KMS-11 (cell line): ENCODE data around the gene NMRAL1.

Experiments
- H2AFZ ChIP-seq: fragments of 200-600 bp; sonication (generic); 2 replicates; pipeline ENCODE4 v1.6.1; 2016; ENCODE audit warnings: antibody characterized with exemption, mixed run types, low read depth
- H3K27ac ChIP-seq: fragments of 200-600 bp; sonication (generic); 2 replicates; pipeline ENCODE4 v1.6.1; 2016; ENCODE audit warnings: mild to moderate bottlenecking, mixed run types
- H3K27me3 ChIP-seq: fragments of 200-600 bp; sonication (generic); 2 replicates; pipeline ENCODE4 v1.6.1; 2017; ENCODE audit warnings: mild to moderate bottlenecking, low read depth, mixed run types, moderate library complexity; ENCODE audit not compliant: insufficient read depth
- H3K36me3 ChIP-seq: fragments of 200-600 bp; sonication (generic); 2 replicates; pipeline ENCODE4 v1.6.1; 2017; ENCODE audit warnings: mild to moderate bottlenecking, mixed run types; ENCODE audit not compliant: insufficient read depth
- H3K4me1 ChIP-seq: fragments of 200-600 bp; sonication (generic); 2 replicates; pipeline ENCODE4 v1.6.1; 2016; ENCODE audit warnings: mild to moderate bottlenecking, low read depth, mixed run types; ENCODE audit not compliant: poor library complexity, severe bottlenecking
- H3K4me2 ChIP-seq: fragments of 200-600 bp; sonication (generic); 2 replicates; pipeline ENCODE4 v1.7.0; 2016; ENCODE audit warnings: mild to moderate bottlenecking, mixed run types
- H3K4me3 ChIP-seq: fragments of 200-600 bp; sonication (generic); IDR thresholded peaks from 2 replicates; pipeline ENCODE4 v1.6.1; 2017; ENCODE audit warnings: low read depth, low read length, mixed read lengths; ENCODE audit not compliant: insufficient read depth
- H3K79me2 ChIP-seq: fragments of 200-600 bp; sonication (generic); 2 replicates; pipeline ENCODE4 v1.6.1; 2016; ENCODE audit warnings: low read depth, mixed run types; ENCODE audit not compliant: insufficient read depth
- H3K9ac ChIP-seq: fragments of 200-600 bp; sonication (generic); 2 replicates; pipeline ENCODE4 v1.6.1; 2016; ENCODE audit warnings: mild to moderate bottlenecking, mixed run types
- H4K20me1 ChIP-seq: fragments of 200-600 bp; sonication (generic); 2 replicates; pipeline ENCODE4 v1.6.1; 2016; ENCODE audit warnings: mild to moderate bottlenecking, mixed run types; ENCODE audit not compliant: insufficient read depth
- CTCF ChIP-seq: fragments of 200-600 bp; sonication (generic); conservative IDR thresholded peaks from 2 replicates; pipeline ENCODE4 v1.6.1; 2017; ENCODE audit warnings: low read depth, mild to moderate bottlenecking, antibody characterized with exemption, low read length, moderate library complexity, mixed read lengths

Gene NMRAL1

GRCh38 chr16:4471869-4472268 is 2.6 kb downstream of the NMRAL1 start:
- no peaks in the 10 kb centered on the region for H4K20me1 ChIP-seq
- H2AFZ ChIP-seq = no peak overlapping the region
- H3K4me2 ChIP-seq = no peak overlapping the region
- TF ChIP-seq CTCF = no peak
- no peak overlapping the region for H3K27ac ChIP-seq
- H3K79me2 ChIP-seq = peaks cover 3% of the 10 kb centered on the region; the same call in 1 of the 2 replicates
- no peaks in the 10 kb centered on the region for H3K27me3 ChIP-seq
- H3K36me3 ChIP-seq = no peaks in the 10 kb centered on the region
- no peak overlapping the region for H3K9ac ChIP-seq
- H3K4me1 ChIP-seq = peaks cover 8% of the 10 kb centered on the region
- H3K4me3 ChIP-seq = no peak overlapping the region

DNA sequence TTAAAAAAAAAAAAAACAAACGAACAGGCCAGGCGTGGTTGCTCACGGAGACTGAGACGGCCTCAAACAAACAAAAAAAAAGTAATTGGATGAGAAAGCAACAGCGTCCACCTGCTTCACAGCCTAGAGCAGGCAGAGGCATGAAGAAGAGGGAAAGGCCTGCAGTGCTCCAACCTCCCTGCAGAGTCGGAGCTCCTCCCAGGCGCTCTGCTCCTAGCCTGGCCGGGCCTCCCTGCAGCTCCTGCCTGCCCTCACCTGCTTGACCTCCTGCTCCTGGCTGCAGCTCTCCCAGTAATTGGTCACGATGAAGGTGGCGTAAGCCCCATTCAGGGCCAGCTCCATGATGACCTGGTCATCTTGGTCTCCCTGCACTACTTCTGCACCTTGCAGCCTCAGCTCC is 5.5 kb downstream of the NMRAL1 start:
- Histone ChIP-seq H2AFZ (no peak overlapping the region), H3K4me3 (no peak overlapping the region), H3K4me2 (no peak overlapping the region), H3K27me3 (no peaks in the 10 kb centered on the region), H3K27ac (no peak overlapping the region), H3K36me3 (no peaks in the 10 kb centered on the region), H4K20me1 (no peaks in the 10 kb centered on the region), H3K79me2 (no peaks in the 10 kb centered on the region), H3K9ac (no peak overlapping the region), H3K4me1 (no peaks in the 10 kb centered on the region)
- no peak for TF ChIP-seq CTCF

GRCh38 chr16:4467916-4468315 is 6.5 kb downstream of the NMRAL1 start:
- Histone ChIP-seq H2AFZ (no peak overlapping the region), H3K4me1 (no peaks in the 10 kb centered on the region)

GRCh38 chr16:4465977-4466779 is 8.2 kb downstream of the NMRAL1 start:
- Histone ChIP-seq H3K79me2 (no peaks in the 10 kb centered on the region), H3K9ac (no peak overlapping the region), H3K4me3 (no peak overlapping the region), H3K4me2 (no peak overlapping the region), H3K4me1 (no peaks in the 10 kb centered on the region), H3K27me3 (no peaks in the 10 kb centered on the region), H2AFZ (no peak overlapping the region), H4K20me1 (no peaks in the 10 kb centered on the region), H3K27ac (no peak overlapping the region), H3K36me3 (no peaks in the 10 kb centered on the region)
- no peak for TF ChIP-seq CTCF

More at GRCh38 chr16:4467916-4468315, 6.5 kb downstream of the NMRAL1 start:
- Histone ChIP-seq H3K79me2 (no peaks in the 10 kb centered on the region), H3K27me3 (no peaks in the 10 kb centered on the region), H3K4me3 (no peak overlapping the region), H3K27ac (no peak overlapping the region), H3K4me2 (no peak overlapping the region), H4K20me1 (no peaks in the 10 kb centered on the region), H3K9ac (no peak overlapping the region), H3K36me3 (no peaks in the 10 kb centered on the region)
- TF ChIP-seq CTCF = no peak
